ENCODE results near the gene TGFBR2.

Gene TGFBR2

DNA sequence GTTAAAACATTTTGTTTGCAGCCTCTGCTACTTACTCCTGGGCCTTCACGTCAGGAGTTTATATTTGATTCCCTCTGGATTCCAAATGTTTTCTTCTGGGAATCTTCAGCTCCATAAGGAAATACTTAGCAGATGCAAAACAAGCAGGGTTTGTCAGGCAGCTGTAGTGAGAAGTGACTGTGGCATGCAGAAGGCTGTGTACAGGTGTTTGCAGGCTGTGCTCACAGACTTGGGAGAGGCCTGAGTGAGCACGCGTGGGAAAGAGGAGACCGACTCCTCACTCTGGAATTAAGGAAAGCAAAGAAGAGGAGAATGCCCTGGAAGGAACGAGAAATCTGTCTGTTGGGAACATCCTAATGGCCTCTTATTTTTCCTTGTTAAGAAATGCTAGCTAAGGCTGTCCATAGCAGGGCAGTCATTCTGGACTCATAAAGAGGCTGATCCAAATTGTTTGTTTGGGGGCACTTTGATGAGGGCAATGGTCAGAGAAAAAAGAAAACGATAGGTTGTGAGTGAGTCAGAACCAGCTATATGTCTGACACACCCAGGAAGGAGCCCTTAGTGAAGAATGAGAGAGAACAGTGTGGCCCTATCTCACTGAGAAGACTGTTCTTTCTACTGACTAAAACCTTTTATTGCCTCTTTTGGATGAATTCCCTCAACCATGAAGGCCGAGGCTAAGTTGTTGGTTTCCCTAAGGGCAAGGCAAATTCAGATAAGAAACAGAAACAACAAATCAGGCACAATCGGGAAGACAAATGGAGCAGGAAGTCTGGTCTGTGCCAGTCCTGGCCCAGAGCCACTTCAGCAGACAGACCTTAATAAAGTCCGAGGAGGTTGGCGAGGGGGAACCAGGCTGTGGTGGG, 82.6 kb downstream of the TGFBR2 start (continued):
- TF ChIP-seq, protein P1, sequence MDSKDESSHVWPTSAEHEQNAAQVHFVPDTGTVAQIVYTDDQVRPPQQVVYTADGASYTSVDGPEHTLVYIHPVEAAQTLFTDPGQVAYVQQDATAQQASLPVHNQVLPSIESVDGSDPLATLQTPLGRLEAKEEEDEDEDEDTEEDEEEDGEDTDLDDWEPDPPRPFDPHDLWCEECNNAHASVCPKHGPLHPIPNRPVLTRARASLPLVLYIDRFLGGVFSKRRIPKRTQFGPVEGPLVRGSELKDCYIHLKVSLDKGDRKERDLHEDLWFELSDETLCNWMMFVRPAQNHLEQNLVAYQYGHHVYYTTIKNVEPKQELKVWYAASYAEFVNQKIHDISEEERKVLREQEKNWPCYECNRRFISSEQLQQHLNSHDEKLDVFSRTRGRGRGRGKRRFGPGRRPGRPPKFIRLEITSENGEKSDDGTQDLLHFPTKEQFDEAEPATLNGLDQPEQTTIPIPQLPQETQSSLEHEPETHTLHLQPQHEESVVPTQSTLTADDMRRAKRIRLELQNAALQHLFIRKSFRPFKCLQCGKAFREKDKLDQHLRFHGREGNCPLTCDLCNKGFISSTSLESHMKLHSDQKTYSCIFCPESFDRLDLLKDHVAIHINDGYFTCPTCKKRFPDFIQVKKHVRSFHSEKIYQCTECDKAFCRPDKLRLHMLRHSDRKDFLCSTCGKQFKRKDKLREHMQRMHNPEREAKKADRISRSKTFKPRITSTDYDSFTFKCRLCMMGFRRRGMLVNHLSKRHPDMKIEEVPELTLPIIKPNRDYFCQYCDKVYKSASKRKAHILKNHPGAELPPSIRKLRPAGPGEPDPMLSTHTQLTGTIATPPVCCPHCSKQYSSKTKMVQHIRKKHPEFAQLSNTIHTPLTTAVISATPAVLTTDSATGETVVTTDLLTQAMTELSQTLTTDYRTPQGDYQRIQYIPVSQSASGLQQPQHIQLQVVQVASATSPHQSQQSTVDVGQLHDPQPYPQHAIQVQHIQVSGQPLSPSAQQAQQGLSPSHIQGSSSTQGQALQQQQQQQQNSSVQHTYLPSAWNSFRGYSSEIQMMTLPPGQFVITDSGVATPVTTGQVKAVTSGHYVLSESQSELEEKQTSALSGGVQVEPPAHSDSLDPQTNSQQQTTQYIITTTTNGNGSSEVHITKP (tag by site-specific recombination; IDR thresholded peaks at IDR 0.05) = peak; percentile 51
- TF ChIP-seq, protein P2, sequence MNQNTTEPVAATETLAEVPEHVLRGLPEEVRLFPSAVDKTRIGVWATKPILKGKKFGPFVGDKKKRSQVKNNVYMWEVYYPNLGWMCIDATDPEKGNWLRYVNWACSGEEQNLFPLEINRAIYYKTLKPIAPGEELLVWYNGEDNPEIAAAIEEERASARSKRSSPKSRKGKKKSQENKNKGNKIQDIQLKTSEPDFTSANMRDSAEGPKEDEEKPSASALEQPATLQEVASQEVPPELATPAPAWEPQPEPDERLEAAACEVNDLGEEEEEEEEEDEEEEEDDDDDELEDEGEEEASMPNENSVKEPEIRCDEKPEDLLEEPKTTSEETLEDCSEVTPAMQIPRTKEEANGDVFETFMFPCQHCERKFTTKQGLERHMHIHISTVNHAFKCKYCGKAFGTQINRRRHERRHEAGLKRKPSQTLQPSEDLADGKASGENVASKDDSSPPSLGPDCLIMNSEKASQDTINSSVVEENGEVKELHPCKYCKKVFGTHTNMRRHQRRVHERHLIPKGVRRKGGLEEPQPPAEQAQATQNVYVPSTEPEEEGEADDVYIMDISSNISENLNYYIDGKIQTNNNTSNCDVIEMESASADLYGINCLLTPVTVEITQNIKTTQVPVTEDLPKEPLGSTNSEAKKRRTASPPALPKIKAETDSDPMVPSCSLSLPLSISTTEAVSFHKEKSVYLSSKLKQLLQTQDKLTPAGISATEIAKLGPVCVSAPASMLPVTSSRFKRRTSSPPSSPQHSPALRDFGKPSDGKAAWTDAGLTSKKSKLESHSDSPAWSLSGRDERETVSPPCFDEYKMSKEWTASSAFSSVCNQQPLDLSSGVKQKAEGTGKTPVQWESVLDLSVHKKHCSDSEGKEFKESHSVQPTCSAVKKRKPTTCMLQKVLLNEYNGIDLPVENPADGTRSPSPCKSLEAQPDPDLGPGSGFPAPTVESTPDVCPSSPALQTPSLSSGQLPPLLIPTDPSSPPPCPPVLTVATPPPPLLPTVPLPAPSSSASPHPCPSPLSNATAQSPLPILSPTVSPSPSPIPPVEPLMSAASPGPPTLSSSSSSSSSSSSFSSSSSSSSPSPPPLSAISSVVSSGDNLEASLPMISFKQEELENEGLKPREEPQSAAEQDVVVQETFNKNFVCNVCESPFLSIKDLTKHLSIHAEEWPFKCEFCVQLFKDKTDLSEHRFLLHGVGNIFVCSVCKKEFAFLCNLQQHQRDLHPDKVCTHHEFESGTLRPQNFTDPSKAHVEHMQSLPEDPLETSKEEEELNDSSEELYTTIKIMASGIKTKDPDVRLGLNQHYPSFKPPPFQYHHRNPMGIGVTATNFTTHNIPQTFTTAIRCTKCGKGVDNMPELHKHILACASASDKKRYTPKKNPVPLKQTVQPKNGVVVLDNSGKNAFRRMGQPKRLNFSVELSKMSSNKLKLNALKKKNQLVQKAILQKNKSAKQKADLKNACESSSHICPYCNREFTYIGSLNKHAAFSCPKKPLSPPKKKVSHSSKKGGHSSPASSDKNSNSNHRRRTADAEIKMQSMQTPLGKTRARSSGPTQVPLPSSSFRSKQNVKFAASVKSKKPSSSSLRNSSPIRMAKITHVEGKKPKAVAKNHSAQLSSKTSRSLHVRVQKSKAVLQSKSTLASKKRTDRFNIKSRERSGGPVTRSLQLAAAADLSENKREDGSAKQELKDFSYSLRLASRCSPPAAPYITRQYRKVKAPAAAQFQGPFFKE (tag by site-specific recombination; IDR thresholded peaks at IDR 0.05; ENCODE audit: borderline replicate concordance) = no peak
- TF ChIP-seq ZNF510 (tag by site-specific recombination; IDR thresholded peaks at IDR 0.05; ENCODE audit: insufficient replicate concordance) = no peak
- TF ChIP-seq, protein P3, sequence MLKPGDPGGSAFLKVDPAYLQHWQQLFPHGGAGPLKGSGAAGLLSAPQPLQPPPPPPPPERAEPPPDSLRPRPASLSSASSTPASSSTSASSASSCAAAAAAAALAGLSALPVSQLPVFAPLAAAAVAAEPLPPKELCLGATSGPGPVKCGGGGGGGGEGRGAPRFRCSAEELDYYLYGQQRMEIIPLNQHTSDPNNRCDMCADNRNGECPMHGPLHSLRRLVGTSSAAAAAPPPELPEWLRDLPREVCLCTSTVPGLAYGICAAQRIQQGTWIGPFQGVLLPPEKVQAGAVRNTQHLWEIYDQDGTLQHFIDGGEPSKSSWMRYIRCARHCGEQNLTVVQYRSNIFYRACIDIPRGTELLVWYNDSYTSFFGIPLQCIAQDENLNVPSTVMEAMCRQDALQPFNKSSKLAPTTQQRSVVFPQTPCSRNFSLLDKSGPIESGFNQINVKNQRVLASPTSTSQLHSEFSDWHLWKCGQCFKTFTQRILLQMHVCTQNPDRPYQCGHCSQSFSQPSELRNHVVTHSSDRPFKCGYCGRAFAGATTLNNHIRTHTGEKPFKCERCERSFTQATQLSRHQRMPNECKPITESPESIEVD (tag by site-specific recombination; IDR thresholded peaks at IDR 0.05) = peak; percentile 72
- TF ChIP-seq, protein P4, sequence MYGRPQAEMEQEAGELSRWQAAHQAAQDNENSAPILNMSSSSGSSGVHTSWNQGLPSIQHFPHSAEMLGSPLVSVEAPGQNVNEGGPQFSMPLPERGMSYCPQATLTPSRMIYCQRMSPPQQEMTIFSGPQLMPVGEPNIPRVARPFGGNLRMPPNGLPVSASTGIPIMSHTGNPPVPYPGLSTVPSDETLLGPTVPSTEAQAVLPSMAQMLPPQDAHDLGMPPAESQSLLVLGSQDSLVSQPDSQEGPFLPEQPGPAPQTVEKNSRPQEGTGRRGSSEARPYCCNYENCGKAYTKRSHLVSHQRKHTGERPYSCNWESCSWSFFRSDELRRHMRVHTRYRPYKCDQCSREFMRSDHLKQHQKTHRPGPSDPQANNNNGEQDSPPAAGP (tag by site-specific recombination; IDR thresholded peaks at IDR 0.05) = no peak
- peak; percentile 68 for TF ChIP-seq ZNF843 (tag by site-specific recombination; IDR thresholded peaks at IDR 0.05)
- TF ChIP-seq ZNF585B (tag by site-specific recombination; IDR thresholded peaks at IDR 0.05) = no peak
- TF ChIP-seq PRDM1 (tag by site-specific recombination; IDR thresholded peaks at IDR 0.05) = no peak
- no peak for TF ChIP-seq ZNF24 (tag by site-specific recombination; IDR thresholded peaks at IDR 0.05)

DNA sequence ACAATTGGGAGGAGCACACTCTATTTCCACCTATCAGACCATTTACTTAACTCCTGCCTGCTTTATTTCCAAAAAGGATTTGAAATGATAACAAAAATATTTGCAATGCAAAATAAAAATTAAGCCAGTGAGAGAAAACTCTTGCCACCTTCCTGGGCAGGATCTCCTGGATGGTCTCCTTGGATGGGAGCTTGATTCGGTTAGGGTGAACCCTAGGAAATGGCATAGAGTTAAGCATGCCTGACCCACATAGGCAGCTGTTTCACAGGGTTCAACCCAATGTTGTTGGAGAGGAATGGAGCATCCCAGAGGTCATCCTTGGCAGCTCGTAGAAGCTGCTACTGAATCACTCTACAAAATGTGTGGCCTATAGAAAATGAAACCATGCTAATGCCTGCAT, 83.8 kb downstream of the TGFBR2 start:
- no peak overlapping the region for H3K27ac ChIP-seq (ENCODE audit: extremely low read depth, low read depth, low read length)
- CTCF ChIA-PET = interaction anchor here (0.8 to 5.4 kb wide), 4 partner anchors 373 to 647 kb away, joined by 3 to 28 read pairs (median 12); no protein-coding TSS in a partner anchor

More for the DNA sequence above, 83.8 kb downstream of the TGFBR2 start:
- Histone ChIP-seq H3K9me3 (ENCODE audit: control insufficient read depth, insufficient read depth, low read depth, low read length) (no peaks in the 10 kb centered on the region), H3K4me3 (ENCODE audit: low read depth, low read length) (no peak overlapping the region), H3K36me3 (ENCODE audit: control insufficient read depth in 2 of 2, insufficient read depth in 1 of 2, low read length in 2 of 2) (peaks cover 0 to 39% of the 10 kb centered on the region in 2 experiments; a peak in 1 of 3 replicates), H3K4me1 (ENCODE audit: control insufficient read depth, insufficient read depth, low read length) (peaks cover 4% of the 10 kb centered on the region)
- TF ChIP-seq ZNF248 (tag by site-specific recombination; IDR thresholded peaks at IDR 0.05) = no peak
- TF ChIP-seq ZNF223 (tag by site-specific recombination; IDR thresholded peaks at IDR 0.05) = no peak
- no peak for TF ChIP-seq ZNF610 (tag by site-specific recombination; IDR thresholded peaks at IDR 0.05; ENCODE audit: borderline replicate concordance)
- no peak for TF ChIP-seq ZNF791 (tag by site-specific recombination; IDR thresholded peaks at IDR 0.05)
- no peak for TF ChIP-seq ZNF660 (tag by site-specific recombination; IDR thresholded peaks at IDR 0.05)
- TF ChIP-seq ZNF140 (tag by site-specific recombination; IDR thresholded peaks at IDR 0.05) = no peak
- no peak for TF ChIP-seq BCL11A (tag by site-specific recombination; IDR thresholded peaks at IDR 0.05; ENCODE audit: low read depth)
- TF ChIP-seq, protein P5, sequence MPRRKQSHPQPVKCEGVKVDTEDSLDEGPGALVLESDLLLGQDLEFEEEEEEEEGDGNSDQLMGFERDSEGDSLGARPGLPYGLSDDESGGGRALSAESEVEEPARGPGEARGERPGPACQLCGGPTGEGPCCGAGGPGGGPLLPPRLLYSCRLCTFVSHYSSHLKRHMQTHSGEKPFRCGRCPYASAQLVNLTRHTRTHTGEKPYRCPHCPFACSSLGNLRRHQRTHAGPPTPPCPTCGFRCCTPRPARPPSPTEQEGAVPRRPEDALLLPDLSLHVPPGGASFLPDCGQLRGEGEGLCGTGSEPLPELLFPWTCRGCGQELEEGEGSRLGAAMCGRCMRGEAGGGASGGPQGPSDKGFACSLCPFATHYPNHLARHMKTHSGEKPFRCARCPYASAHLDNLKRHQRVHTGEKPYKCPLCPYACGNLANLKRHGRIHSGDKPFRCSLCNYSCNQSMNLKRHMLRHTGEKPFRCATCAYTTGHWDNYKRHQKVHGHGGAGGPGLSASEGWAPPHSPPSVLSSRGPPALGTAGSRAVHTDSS (tag by site-specific recombination; IDR thresholded peaks at IDR 0.05) = no peak
- POLR2A ChIA-PET = no interaction called here

All from HEK293 (cell line).